Stimulated activated naive CD4-positive, alpha-beta T cell treated with Interleukin-2 at 50 U/mL for 16 hours (primary cell): ENCODE data around the gene CCDC149.

Experiments used
- DNase-seq: peaks from one replicate; lab custom pipeline; 2025; lab: John Stamatoyannopoulos, UW

The CCDC149 gene

DNA sequence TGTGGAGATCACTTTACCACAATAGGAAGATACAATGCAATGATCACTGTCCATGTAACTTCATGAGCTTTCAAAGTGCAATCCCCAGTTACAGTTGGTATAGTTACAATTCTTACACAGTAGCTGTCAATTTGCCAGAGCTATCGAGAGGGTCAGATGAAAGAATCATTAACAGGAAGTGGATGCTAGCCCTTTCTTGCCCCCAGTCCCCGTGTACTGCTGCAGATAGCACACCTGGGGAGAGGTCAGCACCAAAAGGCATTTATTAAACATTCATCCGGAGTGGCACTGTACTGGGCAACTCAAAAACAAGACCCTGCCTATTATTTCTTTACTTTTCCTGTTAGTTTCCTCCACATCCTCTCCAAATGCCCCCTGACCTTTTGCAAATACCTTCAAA is 69.7 kb downstream of the CCDC149 start:
- no peak for DNase-seq

DNA sequence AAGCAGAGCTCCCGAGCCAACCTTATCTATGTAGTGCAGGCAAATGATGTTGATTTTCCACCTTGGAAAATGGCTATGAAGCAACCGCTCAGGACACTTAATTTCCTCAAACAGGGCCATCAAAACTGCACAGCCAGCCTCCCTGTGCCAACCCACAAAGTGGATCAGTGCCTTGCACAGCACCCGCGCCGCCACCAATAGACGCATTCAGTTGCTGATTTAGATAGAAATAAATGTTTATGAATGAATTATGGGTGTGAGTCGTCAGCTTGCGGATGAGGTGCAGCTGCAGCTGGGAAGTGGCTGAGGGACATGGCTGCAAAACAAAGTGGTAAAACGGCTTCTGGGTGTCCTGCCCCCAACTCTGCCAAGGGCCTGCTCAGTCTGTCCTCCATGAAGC is 70.5 kb downstream of the CCDC149 start:
- no peak for DNase-seq

DNA sequence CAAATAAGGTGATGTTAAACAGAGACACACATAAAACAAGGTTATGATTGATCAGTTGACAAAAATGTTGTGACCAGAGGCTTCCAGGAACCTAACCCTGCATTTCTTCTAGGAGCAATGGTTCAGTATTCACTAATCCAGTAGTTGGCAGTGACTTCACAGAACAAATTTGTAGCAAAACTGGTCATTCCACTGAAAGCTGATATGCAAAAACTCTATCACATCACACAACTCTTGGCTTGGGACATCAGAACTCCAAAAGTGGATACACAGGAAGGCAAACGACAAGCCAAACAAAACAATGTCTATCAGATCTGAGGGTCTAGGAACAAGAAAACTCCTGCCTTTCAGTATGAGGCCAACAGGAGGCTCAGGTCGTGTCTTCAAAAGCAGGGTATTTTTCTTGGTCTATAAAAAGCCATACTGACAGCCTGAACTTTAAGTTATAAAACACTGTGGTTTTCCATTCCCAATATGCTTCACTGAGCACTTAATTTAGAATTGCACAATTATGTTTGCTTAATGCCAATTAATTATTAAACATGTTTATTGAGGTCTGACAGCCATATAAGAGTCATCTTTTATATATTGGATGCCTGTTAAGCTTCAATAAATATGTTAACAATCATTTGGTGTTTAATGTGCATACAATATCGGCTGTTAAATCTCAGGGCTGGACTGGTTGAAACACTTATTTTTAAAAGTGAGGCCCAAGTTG is 71.9 kb downstream of the CCDC149 start:
- no peak for DNase-seq

DNA sequence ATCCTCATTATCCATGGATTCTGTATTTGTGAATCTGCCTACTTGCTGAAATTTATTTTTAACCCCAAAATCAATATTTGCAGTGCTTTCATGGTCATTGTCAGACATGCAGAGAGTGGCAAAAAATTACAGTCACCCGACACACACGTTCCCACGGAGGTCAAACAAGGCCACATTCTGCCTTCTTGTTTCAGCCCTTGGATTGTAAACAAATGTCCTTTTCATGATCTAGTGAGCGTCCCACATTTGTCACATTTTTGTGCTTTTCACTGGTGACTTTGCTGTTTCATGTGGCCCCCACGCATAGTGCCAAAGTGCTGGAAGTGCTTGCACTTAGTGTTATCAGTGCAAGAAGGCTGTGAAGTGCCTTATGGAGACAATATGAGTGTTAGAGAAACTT is 72.5 kb downstream of the CCDC149 start:
- no peak for DNase-seq

GRCh38 chr4:24837781-24838180 is 75.1 kb downstream of the CCDC149 start:
- no peak for DNase-seq

- no peak for DNase-seq
Observed at GRCh38 chr4:24837336-24837735, 75.5 kb downstream of the CCDC149 start.

DNA sequence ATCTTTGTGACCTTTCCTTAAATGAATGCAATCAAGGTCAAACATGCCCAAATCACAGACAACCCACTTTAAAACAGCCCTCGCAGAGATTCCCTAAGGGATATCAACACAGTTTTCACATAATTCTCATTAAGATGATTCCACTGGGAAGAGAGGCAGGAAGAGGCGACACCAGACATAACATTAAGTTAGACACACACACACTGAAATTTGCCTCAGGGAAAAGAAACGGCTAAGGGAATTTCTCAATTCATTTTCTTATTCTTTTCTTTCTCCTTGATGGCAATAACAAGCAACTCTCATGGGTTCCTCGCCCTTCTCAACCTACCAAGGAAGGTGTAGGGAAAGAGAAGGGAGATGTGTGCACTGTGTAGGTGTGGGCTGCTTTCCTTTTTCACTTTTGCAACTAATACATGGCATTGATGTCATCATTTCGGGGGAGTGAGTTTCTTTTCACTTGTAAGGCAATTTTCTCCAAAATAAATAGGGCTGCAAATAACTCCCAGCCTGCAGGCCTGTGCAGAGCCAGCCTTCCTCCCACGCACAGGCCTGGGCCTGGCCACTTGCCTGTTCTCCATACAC is 76.1 kb downstream of the CCDC149 start:
- no peak for DNase-seq

GRCh38 chr4:24835696-24836095 is 77.1 kb downstream of the CCDC149 start:
- DNase-seq = no peak

DNA sequence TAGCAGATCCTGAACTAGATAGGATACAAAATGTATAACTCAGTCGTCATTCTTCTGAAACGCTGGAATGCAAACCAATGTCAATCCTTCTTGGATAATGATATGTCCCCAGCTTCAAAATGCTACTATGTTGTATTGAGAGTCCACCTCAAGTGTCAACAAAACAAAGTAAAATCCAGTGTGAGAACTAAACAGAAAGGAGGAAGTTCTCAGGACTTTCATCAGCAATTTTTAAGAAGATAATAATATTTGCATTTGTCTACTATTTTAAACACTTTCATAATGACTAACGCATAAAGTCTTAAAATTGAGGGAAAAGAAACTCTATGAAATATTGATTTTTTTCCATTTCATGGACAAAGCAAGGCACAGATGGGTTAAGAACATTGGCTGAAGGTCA is 81.2 kb downstream of the CCDC149 start:
- DNase-seq = no peak

DNA sequence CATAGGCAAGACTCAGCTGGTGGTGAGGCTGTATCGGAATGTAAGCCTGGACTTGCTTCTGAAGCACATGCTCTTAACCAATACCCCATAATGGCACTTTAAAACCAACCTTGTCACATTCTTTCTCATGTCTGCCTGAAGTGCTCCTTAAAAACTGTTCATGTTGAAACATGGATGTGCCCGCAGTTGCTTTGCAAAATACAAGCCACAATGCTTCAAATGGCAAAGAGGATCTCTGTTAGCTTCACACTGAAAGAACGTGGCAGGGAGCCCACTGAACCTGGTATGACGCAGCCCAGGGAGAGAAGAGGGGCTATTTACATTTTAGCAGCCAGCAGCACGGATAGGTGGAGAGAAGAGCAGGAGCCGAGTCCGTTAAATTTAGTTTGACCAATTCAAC is 88.1 kb downstream of the CCDC149 start:
- no peak for DNase-seq

GRCh38 chr4:24820541-24820940 is 92.3 kb downstream of the CCDC149 start:
- no peak for DNase-seq

- DNase-seq = no peak
Observed at GRCh38 chr4:24816797-24817196, 96.0 kb downstream of the CCDC149 start.

- no peak for DNase-seq
Observed at GRCh38 chr4:24813732-24814131, 99.1 kb downstream of the CCDC149 start.

- DNase-seq = no peak
Observed at GRCh38 chr4:24810871-24811631, 101.8 kb downstream of the CCDC149 start.

DNA sequence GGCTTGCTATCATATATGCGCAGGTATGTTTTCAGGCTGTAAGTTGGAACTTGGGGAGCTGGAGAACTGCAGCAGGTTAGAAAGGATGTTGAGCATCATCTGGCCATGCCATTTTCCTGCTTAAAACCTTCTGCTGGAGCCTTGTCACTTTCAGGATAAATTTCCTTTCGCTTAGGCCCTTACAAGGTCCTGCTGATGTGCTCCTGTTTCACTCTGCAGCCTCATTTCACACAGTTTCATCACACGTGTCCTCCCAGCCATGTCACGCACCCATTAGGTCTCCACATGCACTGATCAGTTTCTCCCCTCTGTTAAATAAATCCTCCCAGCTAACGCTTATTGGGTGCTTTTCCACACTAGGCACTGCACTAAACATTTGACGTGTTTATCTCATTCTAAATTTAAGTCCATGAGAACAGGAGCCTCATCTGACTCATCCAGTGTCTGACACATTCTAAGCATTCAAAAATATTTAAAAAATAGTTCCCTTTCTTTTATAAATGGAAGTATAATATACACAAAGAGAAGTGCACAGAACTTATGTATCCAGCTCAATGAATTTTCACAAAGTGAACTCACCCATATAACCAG is 102.9 kb downstream of the CCDC149 start:
- DNase-seq = no peak

DNA sequence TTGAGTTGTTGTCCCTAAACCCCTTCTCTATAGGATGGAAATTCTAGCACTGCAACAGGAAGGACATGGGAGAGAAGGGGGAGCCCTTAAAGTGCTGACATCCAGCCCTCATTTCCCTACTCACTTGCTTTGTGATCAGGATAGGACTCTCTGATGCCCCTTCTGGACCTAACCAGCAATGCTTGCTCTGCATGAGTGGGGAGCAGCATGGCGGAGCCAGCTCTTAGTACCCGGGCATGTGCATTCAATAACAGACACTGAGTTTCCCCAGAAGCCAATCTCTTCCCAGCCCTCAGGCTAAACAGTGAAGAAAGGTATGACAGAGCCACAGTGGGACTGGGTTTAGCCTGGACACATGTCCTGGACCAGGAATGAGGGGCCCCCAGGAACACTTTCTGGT is 103.5 kb downstream of the CCDC149 start:
- DNase-seq = no peak

GRCh38 chr4:24808955-24809354 is 103.9 kb downstream of the CCDC149 start:
- DNase-seq = no peak

GRCh38 chr4:24808261-24808660 is 104.6 kb downstream of the CCDC149 start:
- no peak for DNase-seq

DNA sequence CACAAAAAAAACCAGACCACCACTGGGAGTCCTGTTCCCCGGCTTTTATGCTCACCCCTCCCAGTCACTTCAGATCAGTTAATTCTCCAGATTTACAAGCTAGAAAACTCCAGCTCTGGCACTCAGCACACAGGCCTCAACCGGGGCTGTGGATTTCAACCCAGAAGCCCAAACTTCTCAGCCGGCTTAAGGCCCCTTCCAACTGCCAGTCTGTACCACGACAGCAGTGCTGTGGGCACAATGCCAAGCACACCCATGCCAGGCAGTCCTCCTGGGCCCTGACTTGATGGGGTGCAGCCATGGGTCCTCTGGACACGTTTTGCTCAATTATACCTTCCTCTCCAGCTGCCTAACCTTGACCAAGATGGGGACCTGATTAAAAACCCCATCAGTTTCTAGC is 105.2 kb downstream of the CCDC149 start:
- no peak for DNase-seq

GRCh38 chr4:24806206-24806990 is 106.4 kb downstream of the CCDC149 start:
- DNase-seq = no peak

GRCh38 chr4:24805566-24805965 is 107.3 kb downstream of the CCDC149 start:
- DNase-seq = no peak

DNA sequence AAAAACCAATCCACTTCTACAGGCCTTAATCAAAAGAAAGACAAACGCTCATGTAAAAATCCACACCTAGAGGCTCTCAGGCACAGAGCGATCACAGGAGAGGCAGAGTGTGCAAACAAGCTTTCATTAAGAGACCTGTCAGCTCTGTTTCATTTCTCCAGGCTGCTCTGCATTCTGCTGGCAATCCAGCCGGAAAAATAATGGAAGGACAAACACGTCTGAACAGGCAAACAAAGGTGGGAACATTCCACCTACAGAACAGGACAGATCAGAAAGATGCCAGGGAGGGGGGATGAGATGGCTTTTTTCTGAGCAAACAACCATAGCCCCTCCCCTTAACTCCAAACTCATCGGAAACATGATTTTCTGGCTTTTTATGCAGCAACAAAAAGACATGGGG is 107.8 kb downstream of the CCDC149 start:
- DNase-seq = no peak
